Uterus (tissue), 2 donors: ENCODE results near the gene SAMD14.

ENCODE experiments used
- POLR2A ChIP-seq, 2 donors: fragments of 450-650 bp; IDR thresholded peaks; one replicate each; pipeline ENCODE4 v1.6.1; 2016; ENCODE audit warnings: antibody characterized with exemption in 2 of 2, mild to moderate bottlenecking in 1 of 2, moderate library complexity in 1 of 2
- TF ChIP-seq, protein P1 (sequence below), 4 experiments: fragments of 200-600 bp in 2 of 4; fragments of 450-650 bp in 2 of 4; sonication (generic) in 2 of 4; IDR thresholded peaks; one replicate each; pipeline ENCODE4 v1.5.1; 2016 to 2019; ENCODE audit warnings: antibody characterized with exemption in 4 of 4, mild to moderate bottlenecking in 2 of 4, moderate library complexity in 1 of 4

DNA sequence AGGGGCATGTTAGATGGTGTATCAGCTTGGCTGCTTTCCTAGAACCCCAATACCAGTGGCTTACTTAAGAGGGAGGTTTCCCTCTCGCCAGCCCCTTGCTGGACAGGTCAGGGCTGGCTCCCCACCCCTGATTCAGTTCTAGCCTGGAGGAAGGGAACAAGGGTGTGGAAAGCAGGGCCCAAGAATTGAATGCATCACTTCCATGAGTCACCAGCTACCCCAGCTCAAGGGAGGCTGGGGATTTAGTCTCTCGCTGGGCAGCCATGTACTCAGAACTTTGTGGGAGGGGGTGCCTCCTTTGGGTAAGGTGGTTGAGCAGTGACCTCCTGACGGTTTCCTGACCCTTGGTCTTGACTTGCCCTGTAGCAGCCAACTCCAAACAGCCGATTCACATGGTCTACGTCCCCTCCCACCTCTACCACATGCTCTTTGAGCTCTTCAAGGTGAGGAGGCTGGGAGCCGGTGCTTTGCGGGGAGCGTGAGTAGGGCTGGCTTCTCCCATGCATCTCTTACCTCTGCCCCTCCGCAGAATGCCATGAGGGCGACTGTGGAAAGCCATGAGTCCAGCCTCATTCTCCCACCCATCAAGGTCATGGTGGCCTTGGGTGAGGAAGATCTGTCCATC is 22.1 kb downstream of the SAMD14 start:
- TF ChIP-seq, protein P1, sequence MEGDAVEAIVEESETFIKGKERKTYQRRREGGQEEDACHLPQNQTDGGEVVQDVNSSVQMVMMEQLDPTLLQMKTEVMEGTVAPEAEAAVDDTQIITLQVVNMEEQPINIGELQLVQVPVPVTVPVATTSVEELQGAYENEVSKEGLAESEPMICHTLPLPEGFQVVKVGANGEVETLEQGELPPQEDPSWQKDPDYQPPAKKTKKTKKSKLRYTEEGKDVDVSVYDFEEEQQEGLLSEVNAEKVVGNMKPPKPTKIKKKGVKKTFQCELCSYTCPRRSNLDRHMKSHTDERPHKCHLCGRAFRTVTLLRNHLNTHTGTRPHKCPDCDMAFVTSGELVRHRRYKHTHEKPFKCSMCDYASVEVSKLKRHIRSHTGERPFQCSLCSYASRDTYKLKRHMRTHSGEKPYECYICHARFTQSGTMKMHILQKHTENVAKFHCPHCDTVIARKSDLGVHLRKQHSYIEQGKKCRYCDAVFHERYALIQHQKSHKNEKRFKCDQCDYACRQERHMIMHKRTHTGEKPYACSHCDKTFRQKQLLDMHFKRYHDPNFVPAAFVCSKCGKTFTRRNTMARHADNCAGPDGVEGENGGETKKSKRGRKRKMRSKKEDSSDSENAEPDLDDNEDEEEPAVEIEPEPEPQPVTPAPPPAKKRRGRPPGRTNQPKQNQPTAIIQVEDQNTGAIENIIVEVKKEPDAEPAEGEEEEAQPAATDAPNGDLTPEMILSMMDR (IDR thresholded peaks at IDR 0.05), result no peak
- no peak for TF ChIP-seq POLR2A (IDR thresholded peaks at IDR 0.05)
